LNCaP clone FGC (cell line): ENCODE measurements around the gene ESR2.

ENCODE experiments used
- DNase-seq: peaks from one replicate; pipeline ENCODE4 v3.0.0-alpha.2; 2011; ENCODE audit warnings: low read depth
- H3K4me3 ChIP-seq: 2 replicates; pipeline ENCODE4 v1.5.1; 2011; ENCODE audit warnings: mild to moderate bottlenecking, low read depth, low read length, control low read depth
- CTCF ChIP-seq: IDR thresholded peaks from 2 replicates; pipeline ENCODE4 v1.5.1; 2012; ENCODE audit warnings: mild to moderate bottlenecking; ENCODE audit not compliant: control insufficient read depth, insufficient read depth; ENCODE audit errors: extremely low read depth

Gene ESR2

GRCh38 chr14:64064447-64064846 lies 229.7 kb downstream of the ESR2 start:
- DNase-seq = no peak
- no peak for TF ChIP-seq CTCF
- H3K4me3 ChIP-seq = no peak overlapping the region

GRCh38 chr14:64062381-64063115 lies 231.6 kb downstream of the ESR2 start:
- TF ChIP-seq CTCF = no peak
- no peak overlapping the region for H3K4me3 ChIP-seq
- no peak for DNase-seq

GRCh38 chr14:64061706-64062105 lies 232.5 kb downstream of the ESR2 start:
- TF ChIP-seq CTCF = no peak
- H3K4me3 ChIP-seq = no peak overlapping the region
- DNase-seq = no peak

- H3K4me3 ChIP-seq = no peak overlapping the region
- TF ChIP-seq CTCF = no peak
- no peak for DNase-seq
Measured at GRCh38 chr14:64061115-64061514, 233.1 kb downstream of the ESR2 start.

GRCh38 chr14:64060648-64061096 lies 233.5 kb downstream of the ESR2 start:
- TF ChIP-seq CTCF = peak; percentile 30
- DNase-seq = no peak
- no peak overlapping the region for H3K4me3 ChIP-seq

- no peak overlapping the region for H3K4me3 ChIP-seq
- no peak for DNase-seq
- no peak for TF ChIP-seq CTCF
Measured at GRCh38 chr14:64060199-64060545, 234.0 kb downstream of the ESR2 start.
